ENCODE measurements around the gene JAGN1.
"Not testable (repeated sequence)": the region's sequence is repeated elsewhere in the genome, so short reads cannot be mapped to it uniquely, and the experiment has no call there.

The JAGN1 gene

DNA sequence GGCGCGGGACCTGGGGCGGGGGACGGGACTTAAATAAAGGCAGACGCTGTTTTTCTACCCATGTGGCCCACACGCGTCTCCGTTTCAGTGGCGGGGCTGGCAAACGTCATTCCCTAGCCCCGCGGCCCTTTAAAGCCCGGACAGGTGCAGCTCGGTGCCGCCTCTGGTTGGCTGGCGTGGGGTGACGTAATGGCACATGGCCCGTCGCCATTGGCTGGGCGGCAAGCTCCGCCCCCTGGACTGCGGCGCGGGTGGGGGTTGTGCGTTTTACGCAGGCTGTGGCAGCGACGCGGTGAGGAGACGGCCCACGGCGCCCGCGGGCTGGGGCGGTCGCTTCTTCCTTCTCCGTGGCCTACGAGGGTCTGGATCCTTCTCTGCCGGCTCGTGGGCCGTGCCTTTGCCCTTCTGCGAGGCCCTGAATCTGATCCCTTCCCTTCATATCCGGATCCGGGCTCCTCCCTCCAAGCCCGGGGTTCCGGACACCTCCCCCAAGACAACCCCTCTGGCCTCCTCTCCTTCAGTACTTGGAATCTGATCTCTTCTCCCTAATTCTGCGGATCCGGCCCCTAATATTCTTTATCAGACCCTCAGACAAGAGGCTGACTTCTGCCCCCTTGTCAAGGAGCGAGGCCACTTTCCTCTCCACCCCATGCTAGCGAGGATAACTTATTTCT, 43.3 kb downstream of the JAGN1 start, which contains the start of gene CRELD1:
Gene CRELD1 (plus strand): TSS at position 274 of the 674 bp plus-strand sequence. CDS start 605 bp downstream, outside the sequence.
- TF ChIP-seq, protein P1, sequence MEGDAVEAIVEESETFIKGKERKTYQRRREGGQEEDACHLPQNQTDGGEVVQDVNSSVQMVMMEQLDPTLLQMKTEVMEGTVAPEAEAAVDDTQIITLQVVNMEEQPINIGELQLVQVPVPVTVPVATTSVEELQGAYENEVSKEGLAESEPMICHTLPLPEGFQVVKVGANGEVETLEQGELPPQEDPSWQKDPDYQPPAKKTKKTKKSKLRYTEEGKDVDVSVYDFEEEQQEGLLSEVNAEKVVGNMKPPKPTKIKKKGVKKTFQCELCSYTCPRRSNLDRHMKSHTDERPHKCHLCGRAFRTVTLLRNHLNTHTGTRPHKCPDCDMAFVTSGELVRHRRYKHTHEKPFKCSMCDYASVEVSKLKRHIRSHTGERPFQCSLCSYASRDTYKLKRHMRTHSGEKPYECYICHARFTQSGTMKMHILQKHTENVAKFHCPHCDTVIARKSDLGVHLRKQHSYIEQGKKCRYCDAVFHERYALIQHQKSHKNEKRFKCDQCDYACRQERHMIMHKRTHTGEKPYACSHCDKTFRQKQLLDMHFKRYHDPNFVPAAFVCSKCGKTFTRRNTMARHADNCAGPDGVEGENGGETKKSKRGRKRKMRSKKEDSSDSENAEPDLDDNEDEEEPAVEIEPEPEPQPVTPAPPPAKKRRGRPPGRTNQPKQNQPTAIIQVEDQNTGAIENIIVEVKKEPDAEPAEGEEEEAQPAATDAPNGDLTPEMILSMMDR (conservative IDR thresholded peaks at IDR 0.05; ENCODE audit: low read length), result no peak
- peak; percentile 79 for DNase-seq (ENCODE audit: low read depth)
- H3K4me3 ChIP-seq (ENCODE audit: low read length), result peak within 1 kb of the TSS; percentile 82

DNA sequence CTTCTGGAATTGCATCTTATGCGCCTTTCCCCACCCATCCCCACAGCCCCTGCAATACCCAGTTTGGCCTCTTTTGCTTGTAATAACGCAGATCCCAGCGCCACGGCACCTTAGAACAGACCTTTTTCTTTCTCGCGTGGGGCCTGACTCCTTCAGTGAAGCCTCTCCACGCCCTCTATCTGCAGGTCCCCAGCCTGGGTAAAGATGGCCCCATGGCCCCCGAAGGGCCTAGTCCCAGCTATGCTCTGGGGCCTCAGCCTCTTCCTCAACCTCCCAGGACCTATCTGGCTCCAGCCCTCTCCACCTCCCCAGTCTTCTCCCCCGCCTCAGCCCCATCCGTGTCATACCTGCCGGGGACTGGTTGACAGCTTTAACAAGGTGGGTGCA, 43.8 kb downstream of the JAGN1 start:
- TF ChIP-seq, protein P1 (conservative IDR thresholded peaks at IDR 0.05; ENCODE audit: low read length), result peak; percentile 27
- H3K4me3 ChIP-seq (ENCODE audit: low read length), result peak overlapping the region; percentile 82
- no peak for DNase-seq (ENCODE audit: low read depth)

DNA sequence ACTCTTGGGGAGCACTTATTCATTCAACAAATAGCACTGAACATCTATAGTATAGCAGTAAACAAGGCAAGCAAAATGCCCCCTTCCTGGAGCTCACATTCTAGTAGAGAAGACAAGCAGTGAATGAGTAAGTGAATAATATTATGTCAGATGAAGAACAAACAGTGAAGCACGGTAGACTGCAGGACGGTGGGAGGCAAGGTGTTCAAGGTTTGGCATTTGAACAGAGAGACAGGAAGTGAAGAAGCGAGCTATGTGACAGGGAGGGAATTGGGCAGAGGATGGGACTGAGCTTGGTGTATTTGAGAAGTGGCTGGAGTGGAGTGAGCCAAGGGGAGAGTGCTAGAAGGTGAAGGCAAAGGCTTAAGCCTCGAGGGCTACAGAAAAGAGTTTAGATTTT, 44.6 kb downstream of the JAGN1 start:
- H3K4me3 ChIP-seq (ENCODE audit: low read length), result no peak overlapping the region; the same call in 1 of the 2 replicates
- TF ChIP-seq, protein P1 (conservative IDR thresholded peaks at IDR 0.05; ENCODE audit: low read length), result no peak
- DNase-seq (ENCODE audit: low read depth), result no peak

DNA sequence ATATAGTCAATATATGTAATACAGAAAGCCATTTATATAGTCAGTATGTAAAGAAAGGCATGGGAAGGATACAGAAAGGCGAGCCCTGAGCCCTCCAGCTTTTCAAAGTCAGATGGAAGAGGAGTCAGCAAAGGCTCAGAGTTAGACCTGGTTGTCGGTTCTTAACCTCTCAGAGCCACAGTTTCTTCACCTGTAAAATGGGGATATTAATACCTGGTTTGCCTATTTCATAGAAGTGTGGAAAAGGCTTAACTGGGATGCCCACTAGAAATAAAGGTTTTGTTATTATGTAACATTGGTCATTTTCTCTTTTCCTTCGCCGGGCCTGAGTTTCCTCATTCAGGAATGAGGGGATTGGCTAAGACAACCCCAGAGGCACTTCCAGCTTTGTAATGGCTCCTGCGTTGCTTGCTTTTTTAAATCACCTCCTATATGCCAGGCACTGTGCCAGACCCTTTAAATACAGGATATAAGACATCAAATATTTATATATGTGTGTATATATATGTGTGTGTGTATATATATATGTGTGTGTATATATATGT, 45.6 kb downstream of the JAGN1 start:
- no peak for DNase-seq (ENCODE audit: low read depth)
- TF ChIP-seq, protein P1 (conservative IDR thresholded peaks at IDR 0.05; ENCODE audit: low read length), result no peak
- no peak overlapping the region for H3K4me3 ChIP-seq (ENCODE audit: low read length)

DNA sequence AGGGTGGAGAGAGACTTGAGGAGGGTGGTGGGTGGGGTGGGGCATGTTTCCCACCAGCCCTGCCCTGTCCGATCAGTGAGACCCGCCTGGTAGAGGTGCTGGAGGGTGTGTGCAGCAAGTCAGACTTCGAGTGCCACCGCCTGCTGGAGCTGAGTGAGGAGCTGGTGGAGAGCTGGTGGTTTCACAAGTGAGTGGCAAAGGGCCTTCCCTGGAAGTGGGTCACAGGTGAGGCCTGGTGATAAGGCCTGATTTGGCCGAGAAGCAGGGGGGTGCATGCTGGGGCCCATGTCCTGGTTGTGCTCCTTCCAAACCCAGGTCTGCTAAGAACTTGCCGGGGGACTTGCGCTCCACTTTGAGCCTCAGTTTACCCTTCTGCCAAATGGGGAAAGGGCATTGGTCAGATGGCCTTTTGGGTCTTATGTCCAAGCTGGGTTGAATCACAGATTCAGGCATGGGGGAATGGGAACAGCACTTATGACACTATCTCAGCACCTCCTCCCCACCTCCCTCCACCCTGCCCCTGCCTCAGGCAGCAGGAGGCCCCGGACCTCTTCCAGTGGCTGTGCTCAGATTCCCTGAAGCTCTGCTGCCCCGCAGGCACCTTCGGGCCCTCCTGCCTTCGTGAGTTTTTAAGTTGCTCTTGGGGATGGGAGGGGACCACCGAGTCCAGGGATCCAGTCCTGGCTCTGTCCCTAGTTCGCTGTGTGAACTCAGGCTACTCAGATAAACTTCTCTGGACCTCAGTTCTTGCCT, 47.3 kb downstream of the JAGN1 start:
- H3K4me3 ChIP-seq (ENCODE audit: low read length), result no peak overlapping the region
- TF ChIP-seq, protein P1 (conservative IDR thresholded peaks at IDR 0.05; ENCODE audit: low read length), result no peak
- DNase-seq (ENCODE audit: low read depth), result no peak

DNA sequence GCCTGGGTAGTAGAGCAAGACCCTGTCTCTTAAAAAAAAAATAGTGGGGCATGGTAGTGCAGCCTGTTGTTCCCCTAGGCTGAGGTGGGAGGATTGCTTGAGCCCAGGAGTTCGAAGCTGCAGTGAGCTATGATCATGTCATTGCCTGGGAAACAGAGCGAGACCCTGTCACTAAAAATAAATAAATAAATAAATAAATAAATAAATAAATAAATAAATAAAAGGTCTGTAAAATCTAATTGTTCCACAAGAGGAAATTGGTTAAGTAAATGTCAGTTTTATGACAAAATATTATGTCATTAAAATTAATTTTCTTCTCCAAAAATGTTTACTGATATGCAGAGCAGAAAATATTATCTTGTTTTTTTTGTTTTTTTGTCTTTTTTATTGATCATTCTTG, 48.6 kb downstream of the JAGN1 start:
- DNase-seq (ENCODE audit: low read depth), result no peak
- no peak overlapping the region for H3K4me3 ChIP-seq (ENCODE audit: low read length)
- TF ChIP-seq, protein P1 (conservative IDR thresholded peaks at IDR 0.05; ENCODE audit: low read length), result no peak

DNA sequence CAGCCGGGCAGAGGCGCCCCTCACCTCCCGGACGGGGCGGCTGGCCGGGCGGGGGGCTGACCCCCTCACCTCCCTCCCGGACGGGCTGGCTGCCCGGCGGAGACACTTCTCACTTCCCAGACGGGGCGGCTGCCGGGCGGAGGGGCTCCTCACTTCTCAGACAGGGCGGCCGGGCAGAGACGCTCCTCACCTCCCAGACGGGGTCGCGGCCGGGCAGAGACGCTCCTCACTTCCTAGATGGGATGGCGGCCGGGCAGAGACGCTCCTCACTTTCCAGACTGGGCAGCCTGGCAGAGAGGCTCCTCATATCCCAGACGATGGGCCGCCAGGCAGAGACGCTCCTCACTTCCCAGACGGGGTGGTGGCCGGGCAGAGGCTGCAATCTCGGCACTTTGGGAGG, 49.5 kb downstream of the JAGN1 start:
- H3K4me3 ChIP-seq (ENCODE audit: low read length); DNase-seq (ENCODE audit: low read depth): not testable (repeated sequence)
